HG02763 (cell line): ENCODE measurements around the gene ACBD3.
"Not testable (repeated sequence)": the region's sequence is repeated elsewhere in the genome, so short reads cannot be mapped to it uniquely, and the experiment has no call there.

ENCODE experiments used
- ATAC-seq: cut with Tn5 transposase; IDR thresholded peaks from one replicate; pipeline ENCODE4 v1.9.1; 2021; ENCODE audit warnings: mild to moderate bottlenecking, moderate library complexity; ENCODE audit not compliant: unreplicated experiment

ACBD3 gene

DNA sequence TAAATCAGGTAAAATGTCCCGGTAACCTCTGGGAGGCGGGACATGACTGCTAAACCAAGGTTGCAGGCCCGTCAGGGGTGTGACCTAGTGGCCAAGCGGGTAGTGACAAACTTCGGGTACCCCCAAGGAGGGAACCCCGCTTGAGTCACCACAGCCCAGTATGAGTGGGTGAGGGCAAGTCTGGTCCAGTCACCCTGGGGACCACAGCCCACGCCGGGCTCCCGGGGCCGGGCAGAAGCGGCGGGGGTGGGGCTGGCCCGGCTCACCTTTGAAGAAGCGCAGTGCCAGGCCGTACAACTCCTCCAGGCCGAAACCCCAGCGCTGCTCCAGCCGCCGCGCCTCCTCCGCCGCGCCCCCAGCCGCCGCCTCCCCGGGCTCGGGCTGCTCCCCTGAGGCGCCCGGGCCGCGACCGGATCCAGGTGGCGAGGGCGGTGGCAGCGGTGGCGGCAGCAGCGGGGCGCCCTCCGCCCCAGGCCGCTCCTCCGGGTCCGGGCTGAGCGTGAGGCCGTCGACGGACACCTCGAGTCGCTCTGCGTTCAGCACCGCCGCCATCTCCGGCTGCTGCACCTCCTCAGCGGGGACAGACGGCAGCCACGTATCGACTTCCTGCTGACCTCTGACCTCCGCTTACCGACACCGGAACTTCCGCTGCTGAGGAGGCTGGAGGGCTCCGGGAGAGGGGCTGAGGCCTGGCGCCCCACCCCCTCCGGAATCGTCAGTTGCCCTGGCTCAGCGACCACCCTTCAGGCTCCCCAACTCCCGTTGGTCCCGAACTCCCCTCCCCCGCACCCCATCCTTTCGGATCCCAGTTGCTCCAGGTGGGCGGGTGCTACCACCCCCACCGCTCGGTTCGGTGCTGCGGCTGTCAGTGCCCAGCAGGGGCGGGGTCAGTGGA is at the start of gene ACBD3:
ACBD3 (minus strand) TSS at position 618 of the 895 bp plus-strand sequence; CDS start at position 552, 66 bp downstream.
- peak; percentile 89 for ATAC-seq

DNA sequence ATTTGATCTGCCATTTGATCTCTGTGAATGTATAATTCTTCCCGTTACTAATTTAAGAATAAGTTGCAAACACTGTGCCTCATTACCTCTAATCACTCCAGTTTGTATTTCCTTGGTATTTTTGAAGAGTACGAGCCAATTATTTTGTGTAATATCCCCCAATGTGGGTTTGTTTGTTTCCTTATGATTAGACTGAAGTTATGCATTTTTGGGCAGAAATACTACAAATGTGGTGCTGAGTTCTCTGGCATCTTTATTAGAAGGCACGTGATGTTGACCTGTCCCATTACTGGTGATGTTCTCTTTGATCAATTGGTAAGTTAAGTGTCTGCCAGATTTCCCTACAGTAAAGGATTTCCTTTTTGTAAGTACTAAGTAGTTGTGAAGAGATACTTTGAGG is 47.3 kb upstream of the ACBD3 start:
- no peak for ATAC-seq

GRCh38 chr1:226233293-226233692 is 46.8 kb upstream of the ACBD3 start:
- peak; percentile 74 for ATAC-seq

GRCh38 chr1:226226601-226227000 is 40.1 kb upstream of the ACBD3 start:
- ATAC-seq, result no peak

DNA sequence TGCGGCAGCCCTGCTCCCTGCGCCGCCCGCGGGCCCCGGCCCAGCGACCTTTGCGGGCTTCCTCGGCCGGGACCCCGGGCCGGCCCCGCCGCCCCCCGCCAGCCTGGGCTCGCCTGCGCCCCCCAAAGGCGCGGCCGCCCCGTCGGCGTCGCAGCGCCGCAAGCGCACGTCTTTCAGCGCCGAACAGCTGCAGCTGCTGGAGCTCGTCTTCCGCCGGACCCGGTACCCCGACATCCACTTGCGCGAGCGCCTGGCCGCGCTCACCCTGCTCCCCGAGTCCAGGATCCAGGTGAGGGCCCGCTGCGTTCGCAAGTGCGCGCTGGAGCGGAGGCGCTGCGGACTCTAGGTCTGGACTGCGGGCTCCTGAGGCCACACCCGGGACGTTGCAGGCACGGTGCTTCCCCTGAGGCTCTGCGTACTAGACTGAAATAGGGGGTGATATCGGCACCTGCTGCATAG is 37.3 kb upstream of the ACBD3 start:
- ATAC-seq, result peak; percentile 55

DNA sequence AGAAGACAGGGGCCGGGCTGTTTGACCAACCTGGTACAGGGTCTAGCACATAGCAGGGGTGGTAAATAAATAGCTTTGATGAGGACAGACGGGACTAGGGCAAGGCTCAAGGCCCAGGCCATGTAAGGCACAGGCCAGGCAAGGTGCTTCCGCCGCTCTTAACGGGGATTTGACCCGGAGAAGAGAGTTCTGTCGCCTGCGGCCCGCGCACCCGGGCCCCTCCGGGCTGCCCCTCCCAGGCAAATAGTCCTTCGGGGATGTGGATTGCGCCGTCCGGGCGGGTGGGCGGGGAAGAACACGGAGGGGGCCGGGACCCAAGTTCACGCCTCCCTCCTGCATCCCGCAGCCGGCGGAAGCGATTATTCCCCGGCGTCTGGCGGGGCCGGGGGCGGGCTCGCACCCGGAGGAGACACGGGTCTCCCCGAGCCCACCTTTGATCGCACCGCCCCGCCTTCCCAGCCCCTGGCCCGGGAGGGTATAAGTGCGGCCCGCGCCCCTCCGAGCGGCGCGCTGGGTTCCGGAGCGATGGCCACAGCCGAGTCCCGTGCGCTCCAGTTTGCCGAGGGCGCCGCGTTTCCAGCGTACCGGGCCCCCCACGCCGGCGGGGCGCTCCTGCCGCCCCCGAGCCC is 36.7 kb upstream of the ACBD3 start, which contains the start of gene MIXL1:
MIXL1 (plus strand) TSS at position 508 of the 629 bp plus-strand sequence; CDS start at position 526, 18 bp downstream.
- peak; percentile 19 for ATAC-seq

DNA sequence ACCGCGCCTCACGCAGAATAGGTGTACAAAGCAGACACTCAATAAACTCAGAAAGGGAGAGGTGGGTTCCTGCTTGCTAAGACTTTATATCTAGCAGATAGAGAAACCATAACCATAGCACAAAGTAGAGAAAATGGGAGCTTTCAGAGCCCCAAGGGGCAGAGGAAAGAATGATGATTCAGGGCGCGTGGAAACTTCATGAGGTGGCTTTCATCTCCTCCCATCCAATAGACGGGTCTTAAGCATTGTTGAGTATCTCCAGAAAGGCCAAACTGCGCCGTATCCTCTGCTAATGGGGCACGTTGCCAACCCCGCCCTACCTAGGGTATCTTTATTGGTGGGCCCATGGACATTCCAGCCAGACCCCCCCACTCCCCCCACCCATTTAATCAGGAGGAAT is 36.1 kb upstream of the ACBD3 start:
- ATAC-seq, result no peak

DNA sequence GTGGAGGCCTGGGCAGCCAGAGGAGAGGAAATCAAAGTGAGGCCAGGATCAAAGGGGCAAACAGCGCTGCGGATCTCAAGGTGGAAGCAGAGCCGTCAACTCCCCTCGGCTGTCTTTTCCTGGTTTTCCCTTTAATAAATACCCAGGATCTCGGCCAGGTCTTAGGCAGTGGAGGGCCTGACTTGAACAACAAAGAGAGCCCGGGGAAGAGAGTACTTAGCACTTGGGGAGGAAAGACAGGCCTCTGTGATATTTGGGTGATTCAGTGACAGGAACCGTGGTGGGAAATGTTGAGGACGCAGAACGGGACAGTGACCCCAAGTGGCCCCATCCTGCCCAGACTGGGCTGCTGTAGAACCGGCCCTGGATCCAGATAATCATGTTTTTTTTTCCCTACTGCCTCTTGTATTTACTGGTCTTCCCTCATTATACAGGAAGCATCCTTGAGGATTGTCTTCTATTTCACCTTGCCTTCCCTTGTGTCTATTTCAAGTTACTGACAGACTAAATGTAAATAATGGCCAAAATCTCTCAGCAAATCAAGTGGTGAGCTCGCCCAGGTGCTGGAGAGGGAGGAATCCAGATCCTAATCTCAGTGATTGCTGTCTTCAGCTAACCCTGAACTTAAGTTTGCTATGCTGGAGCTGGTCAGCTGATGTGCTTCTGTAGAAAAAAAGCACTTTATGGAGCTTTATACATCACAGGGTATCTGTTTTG is 34.1 kb upstream of the ACBD3 start:
- ATAC-seq, result no peak

DNA sequence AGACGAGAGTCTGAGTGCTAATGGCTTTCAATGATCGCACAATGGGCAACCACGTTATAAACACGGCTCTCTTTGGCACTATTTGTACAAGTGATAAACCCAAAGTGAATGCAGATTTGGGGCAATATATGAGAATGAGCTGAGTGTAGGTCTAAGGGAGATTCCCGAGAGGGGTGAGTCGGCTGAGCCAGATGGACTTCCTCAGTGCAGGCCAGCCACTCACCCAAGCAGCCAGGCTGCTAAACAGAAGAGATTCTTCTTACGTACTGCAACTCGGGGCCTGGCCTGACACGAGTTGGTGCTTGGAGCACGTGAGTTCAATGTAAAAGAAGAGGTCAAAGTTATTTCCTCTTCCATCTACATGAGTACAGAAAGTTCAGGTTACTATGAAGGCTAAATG is 30.7 kb upstream of the ACBD3 start:
- ATAC-seq, result no peak

DNA sequence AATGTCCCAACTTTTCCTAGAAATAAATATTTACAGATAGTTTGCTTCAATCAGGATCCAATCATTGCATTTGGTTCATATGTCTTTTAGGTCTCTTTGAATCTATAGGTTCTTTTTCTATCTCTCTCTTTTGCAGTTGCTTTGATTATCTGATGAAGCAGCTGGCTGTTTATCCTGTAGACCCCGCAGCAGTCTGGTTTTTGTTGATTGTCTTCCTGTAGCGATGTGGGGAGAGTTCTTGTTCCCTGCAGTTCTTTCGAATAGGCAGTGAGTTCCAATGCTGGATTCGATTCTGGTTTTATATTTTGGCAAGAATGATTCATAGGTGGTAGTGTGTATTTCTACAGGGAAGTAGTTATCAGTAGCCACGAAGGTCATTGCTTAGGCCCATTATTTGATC is 29.5 kb upstream of the ACBD3 start:
- ATAC-seq, result no peak

GRCh38 chr1:226215239-226215638 is 28.7 kb upstream of the ACBD3 start:
- ATAC-seq, result no peak

GRCh38 chr1:226212545-226212944 is 26.0 kb upstream of the ACBD3 start:
- no peak for ATAC-seq

GRCh38 chr1:226211181-226211821 is 24.8 kb upstream of the ACBD3 start:
- no peak for ATAC-seq

- no peak for ATAC-seq
Measured at GRCh38 chr1:226210571-226211176, 24.1 kb upstream of the ACBD3 start.

- no peak for ATAC-seq
Measured at GRCh38 chr1:226209307-226210059, 22.9 kb upstream of the ACBD3 start.

DNA sequence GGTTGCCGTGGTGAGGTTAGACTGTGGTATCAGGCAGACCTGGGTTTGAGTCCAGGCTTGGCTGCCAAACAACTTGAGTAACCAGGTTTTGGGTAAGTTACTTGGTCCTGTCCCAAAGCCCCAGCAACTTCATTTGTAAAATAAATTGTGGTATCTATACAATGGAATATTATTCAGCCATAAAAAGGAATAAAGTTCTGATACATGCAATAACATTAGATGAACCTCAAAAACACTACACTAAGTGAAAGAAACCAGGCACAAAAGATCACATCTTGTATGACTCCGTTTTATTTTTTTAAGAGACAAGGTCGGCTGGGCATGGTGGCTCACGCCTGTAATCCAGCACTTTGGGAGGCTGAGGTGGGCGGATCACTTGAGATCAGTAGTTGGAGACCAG is 20.5 kb upstream of the ACBD3 start:
- ATAC-seq, result no peak

DNA sequence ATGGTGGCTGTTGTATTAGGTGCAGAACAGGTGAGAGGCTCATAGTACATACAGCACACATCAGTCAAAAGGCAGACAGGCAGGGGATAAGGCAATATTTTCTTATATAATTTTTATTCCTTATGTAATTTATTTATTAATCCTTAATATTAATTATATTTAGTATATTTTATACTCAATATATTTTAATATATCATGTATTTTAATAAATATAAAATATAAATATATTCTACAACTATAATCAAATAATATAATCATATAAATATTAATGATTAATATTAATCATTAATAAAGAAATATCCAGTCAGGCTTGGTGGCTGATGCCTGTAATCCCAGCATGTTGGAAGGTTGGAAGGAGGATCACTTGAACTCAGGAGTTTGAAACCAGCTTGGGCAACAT is 17.7 kb upstream of the ACBD3 start:
- ATAC-seq, result no peak

GRCh38 chr1:226203655-226204054 is 17.1 kb upstream of the ACBD3 start:
- no peak for ATAC-seq

- ATAC-seq, result no peak
Measured at GRCh38 chr1:226203240-226203639, 16.7 kb upstream of the ACBD3 start.

- not testable (repeated sequence) for ATAC-seq
Measured at GRCh38 chr1:226202666-226203065, 16.1 kb upstream of the ACBD3 start.
